SU-DHL-6 (cell line): ENCODE results near the gene ZNF746.

Experiments
- H2AFZ ChIP-seq: fragments of 200-600 bp; sonication (generic); 2 replicates; pipeline ENCODE4 v1.6.1; 2014; ENCODE audit warnings: low read depth, mild to moderate bottlenecking, moderate library complexity, mixed read lengths, antibody characterized with exemption, low read length; ENCODE audit not compliant: severe bottlenecking
- H3F3A ChIP-seq: fragments of 200-600 bp; shearing (Covaris generic); 2 replicates; pipeline ENCODE4 v1.6.0; 2016; ENCODE audit warnings: antibody characterized with exemption, mild to moderate bottlenecking; ENCODE audit not compliant: insufficient read depth
- H3K27ac ChIP-seq: fragments of 200-600 bp; sonication (generic); 2 replicates; pipeline ENCODE4 v1.5.1; 2016; ENCODE audit warnings: low read depth, mild to moderate bottlenecking, low read length, moderate library complexity, mixed read lengths
- H3K27me3 ChIP-seq: fragments of 200-600 bp; sonication (generic), shearing (Covaris generic); 2 replicates; pipeline ENCODE4 v1.6.0; 2014; ENCODE audit warnings: mild to moderate bottlenecking, low read length
- H3K36me3 ChIP-seq: fragments of 200-600 bp; sonication (generic); 2 replicates; pipeline ENCODE4 v1.6.1; 2014; ENCODE audit warnings: mild to moderate bottlenecking, low read length, mixed read lengths
- H3K4me2 ChIP-seq: fragments of 300-600, 200-600 bp; shearing (Covaris generic), sonication (generic); 2 replicates; pipeline ENCODE4 v1.6.0; 2014; ENCODE audit warnings: low read length, low read depth, mild to moderate bottlenecking; ENCODE audit not compliant: poor library complexity, severe bottlenecking
- H3K4me3 ChIP-seq: fragments of 200-600 bp; sonication (generic); 2 replicates; pipeline ENCODE4 v1.5.1; 2014; ENCODE audit warnings: antibody characterized with exemption, low read length, mild to moderate bottlenecking, mixed read lengths; ENCODE audit not compliant: insufficient read depth, poor library complexity, severe bottlenecking
- H3K79me2 ChIP-seq: fragments of 200-600 bp; sonication (generic); 2 replicates; pipeline ENCODE4 v1.6.1; 2014; ENCODE audit warnings: mild to moderate bottlenecking, low read length, moderate library complexity; ENCODE audit not compliant: insufficient read depth
- H3K9ac ChIP-seq: fragments of 200-600 bp; sonication (generic); 2 replicates; pipeline ENCODE4 v1.7.0; 2014; ENCODE audit warnings: mild to moderate bottlenecking, low read length
- H3K9me2 ChIP-seq: fragments of 200-600 bp; sonication (generic); replicated peaks from 2 replicates; pipeline ENCODE4 v1.6.1; 2014; ENCODE audit warnings: low read length; ENCODE audit not compliant: insufficient read depth
- H3K9me3 ChIP-seq: fragments of 200-600 bp; sonication (generic); 2 replicates; pipeline ENCODE4 v1.6.1; 2014; ENCODE audit warnings: low read length, mixed read lengths; ENCODE audit not compliant: insufficient read depth
- H4K20me1 ChIP-seq: fragments of 200-600 bp; sonication (generic); 2 replicates; pipeline ENCODE4 v1.6.1; 2014; ENCODE audit warnings: low read depth, mild to moderate bottlenecking, antibody characterized with exemption, low read length, moderate library complexity, mixed read lengths
- CTCF ChIP-seq: fragments of 200-600 bp; sonication (generic); IDR thresholded peaks from one replicate; pipeline ENCODE4 v1.5.1; 2017; ENCODE audit warnings: antibody characterized with exemption, mild to moderate bottlenecking, low read length, moderate library complexity; ENCODE audit not compliant: insufficient read depth, poor library complexity, severe bottlenecking
- EZH2phosphoT487 ChIP-seq: fragments of 200-600 bp; sonication (generic), shearing (Covaris generic); conservative IDR thresholded peaks from 2 replicates; pipeline ENCODE4 v1.6.1; 2018; ENCODE audit warnings: mild to moderate bottlenecking, antibody characterized with exemption, low read length, moderate library complexity, mixed read lengths

The ZNF746 gene

GRCh38 chr7:149432121-149432691 is 65.4 kb downstream of the ZNF746 start:
- Histone ChIP-seq H4K20me1 (no peaks in the 10 kb centered on the region), H3K27ac (no peak overlapping the region), H3K27me3 (no peaks in the 10 kb centered on the region), H3K9me2 (no peaks in the 10 kb centered on the region), H3K4me3 (no peak overlapping the region), H3K9me3 (no peaks in the 10 kb centered on the region), H2AFZ (no peak overlapping the region), H3K79me2 (no peaks in the 10 kb centered on the region), H3F3A (no peaks in the 10 kb centered on the region), H3K36me3 (no peaks in the 10 kb centered on the region), H3K4me2 (no peak overlapping the region), H3K9ac (no peak overlapping the region)
- no peak for TF ChIP-seq EZH2phosphoT487

- no peak overlapping the region for H3K4me2 ChIP-seq
- no peaks in the 10 kb centered on the region for H3K9me3 ChIP-seq
- no peaks in the 10 kb centered on the region for H3F3A ChIP-seq
- no peak for TF ChIP-seq EZH2phosphoT487
- TF ChIP-seq CTCF: no peak
- no peak overlapping the region for H3K27ac ChIP-seq
- no peak overlapping the region for H3K4me3 ChIP-seq
- no peaks in the 10 kb centered on the region for H3K36me3 ChIP-seq
- no peaks in the 10 kb centered on the region for H4K20me1 ChIP-seq
- no peak overlapping the region for H2AFZ ChIP-seq
- H3K79me2 ChIP-seq: no peaks in the 10 kb centered on the region
- H3K9ac ChIP-seq: no peak overlapping the region
- H3K27me3 ChIP-seq: no peaks in the 10 kb centered on the region
- H3K9me2 ChIP-seq: no peaks in the 10 kb centered on the region
Observed at GRCh38 chr7:149431486-149432120, 66.0 kb downstream of the ZNF746 start.

DNA sequence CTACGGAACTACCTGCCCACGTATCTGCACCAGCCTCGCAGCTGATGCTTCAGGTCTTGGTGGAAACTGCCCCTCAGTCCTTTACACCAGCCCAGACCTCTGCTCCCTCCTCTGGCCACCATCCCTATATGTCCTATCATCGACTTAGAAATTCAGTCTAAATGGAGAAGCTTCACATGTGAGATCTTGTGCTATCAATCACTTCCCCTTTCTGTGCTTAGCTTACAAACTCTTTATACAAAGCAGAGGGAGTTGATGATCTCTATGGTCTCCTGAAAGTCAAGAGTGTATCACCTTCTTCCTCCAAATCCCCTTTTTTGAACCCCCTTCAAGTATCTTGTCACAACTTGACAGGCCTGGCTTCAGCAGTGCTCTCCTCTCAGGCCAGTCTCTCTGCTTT is 67.4 kb downstream of the ZNF746 start:
- H3K27ac ChIP-seq: no peak overlapping the region
- H3K9me3 ChIP-seq: no peaks in the 10 kb centered on the region
- no peaks in the 10 kb centered on the region for H3K27me3 ChIP-seq
- no peak overlapping the region for H3K4me2 ChIP-seq
- no peak overlapping the region for H3K9ac ChIP-seq
- no peak for TF ChIP-seq EZH2phosphoT487
- no peak for TF ChIP-seq CTCF
- H3K79me2 ChIP-seq: no peaks in the 10 kb centered on the region
- H3K4me3 ChIP-seq: no peak overlapping the region
- H4K20me1 ChIP-seq: no peaks in the 10 kb centered on the region
- no peaks in the 10 kb centered on the region for H3K36me3 ChIP-seq
- no peaks in the 10 kb centered on the region for H3F3A ChIP-seq
- H2AFZ ChIP-seq: no peak overlapping the region
- H3K9me2 ChIP-seq: no peaks in the 10 kb centered on the region

GRCh38 chr7:149427893-149428292 is 69.7 kb downstream of the ZNF746 start:
- no peaks in the 10 kb centered on the region for H3K36me3 ChIP-seq
- H3K9ac ChIP-seq: no peak overlapping the region
- TF ChIP-seq CTCF: no peak
- TF ChIP-seq EZH2phosphoT487: no peak
- H3K79me2 ChIP-seq: no peaks in the 10 kb centered on the region
- no peaks in the 10 kb centered on the region for H4K20me1 ChIP-seq
- H3F3A ChIP-seq: no peaks in the 10 kb centered on the region
- H3K4me2 ChIP-seq: no peak overlapping the region
- H2AFZ ChIP-seq: no peak overlapping the region
- no peak overlapping the region for H3K27ac ChIP-seq
- H3K9me2 ChIP-seq: no peaks in the 10 kb centered on the region
- no peaks in the 10 kb centered on the region for H3K27me3 ChIP-seq
- no peaks in the 10 kb centered on the region for H3K9me3 ChIP-seq
- no peak overlapping the region for H3K4me3 ChIP-seq
